AG04450 (cell line): Measurements from ENCODE around the gene WNK2. TPM values are rescaled to one million over a fixed set of nuclear protein-coding genes. Genes with fewer than 3 reads are reported as not detected.
"Not testable (repeated sequence)": the region's sequence is repeated elsewhere in the genome, so short reads cannot be mapped to it uniquely, and the experiment has no call there.

Experiments used
- CTCF ChIA-PET: fragments of 300-600, 350-600 bp; formaldehyde crosslinking; extraction: SDS; loops from one replicate; lab custom pipeline; 2022; ENCODE audit warnings: antibody characterized with exemption, inconsistent platforms; lab: Charles Lee
- POLR2A ChIA-PET: fragments of 350-600 bp; formaldehyde crosslinking; extraction: SDS; loops from one replicate; lab custom pipeline; 2021; ENCODE audit warnings: antibody characterized with exemption, inconsistent platforms; lab: Yijun Ruan, JAX
- DNase-seq: peaks from one replicate; pipeline ENCODE4 v3.0.0-alpha.2; 2011; ENCODE audit warnings: low read depth, low spot score
- H3K27ac ChIP-seq: one replicate; pipeline ENCODE4 v1.5.1; 2012; ENCODE audit warnings: low read depth, low read length, control low read depth
- H3K27me3 ChIP-seq: one replicate; pipeline ENCODE4 v1.6.0; 2012; ENCODE audit warnings: low read length; ENCODE audit not compliant: control insufficient read depth, insufficient read depth
- H3K4me3 ChIP-seq: 2 replicates; pipeline ENCODE4 v1.5.1; 2011; ENCODE audit warnings: mild to moderate bottlenecking, low read depth, low read length, control low read depth
- H3K9me3 ChIP-seq: 2 replicates; pipeline ENCODE4 v1.5.1; 2012; ENCODE audit warnings: low read length; ENCODE audit not compliant: control insufficient read depth, insufficient read depth
- CTCF ChIP-seq: IDR thresholded peaks from 2 replicates; pipeline ENCODE4 v1.5.1; 2011; ENCODE audit warnings: low read depth, low read length, control low read depth, inconsistent platforms
- polyA plus RNA-seq: library from polyadenylated mRNA; depleted of rRNA; stranded (reverse); fragments of >200 nt; gene quantifications from 2 replicates; pipeline ENCODE4 v1.2.3, GENCODE V29; 2011; rRNA removed

WNK2 gene
- polyA plus RNA-seq, 1 experiment, result not detected

- ChIA-PET POLR2A (no interaction called here), CTCF (no interaction called here)
- no peak for TF ChIP-seq CTCF
- Histone ChIP-seq H3K27me3 (no peaks in the 10 kb centered on the region), H3K27ac (no peak overlapping the region), H3K4me3 (no peak overlapping the region), H3K9me3 (no peaks in the 10 kb centered on the region)
- no peak for DNase-seq
Measured at GRCh38 chr9:93365427-93366118, 181.6 kb downstream of the WNK2 start.

- Histone ChIP-seq H3K4me3 (no peak overlapping the region), H3K27me3 (no peaks in the 10 kb centered on the region), H3K9me3 (no peaks in the 10 kb centered on the region), H3K27ac (no peak overlapping the region)
- POLR2A ChIA-PET, result no interaction called here
- DNase-seq, result no peak
- CTCF ChIA-PET, result no interaction called here
- no peak for TF ChIP-seq CTCF
Measured at GRCh38 chr9:93366119-93366447, 182.1 kb downstream of the WNK2 start.

DNA sequence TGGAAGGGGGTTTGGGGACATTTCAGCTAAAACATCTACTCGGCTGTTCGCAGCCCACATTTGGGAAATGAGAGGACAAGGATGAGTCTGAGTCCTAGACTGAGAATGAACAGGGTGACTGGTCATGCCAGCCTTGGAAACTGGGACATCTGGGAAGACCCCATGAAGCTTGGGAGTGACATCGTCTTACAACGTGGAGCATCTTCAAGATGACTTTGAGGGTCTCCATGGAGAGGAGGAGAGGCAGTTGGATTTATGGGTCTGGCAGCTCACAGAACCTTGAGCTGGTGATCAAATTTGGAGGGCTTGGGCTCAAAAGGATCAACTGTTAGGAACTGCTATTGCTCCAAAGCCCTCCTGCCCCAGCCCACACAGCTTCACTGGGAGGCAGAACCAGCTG lies 182.5 kb downstream of the WNK2 start:
- DNase-seq, H3K9me3 ChIP-seq, H3K27ac ChIP-seq, CTCF ChIA-PET, H3K27me3 ChIP-seq, H3K4me3 ChIP-seq, POLR2A ChIA-PET: not testable (repeated sequence)

DNA sequence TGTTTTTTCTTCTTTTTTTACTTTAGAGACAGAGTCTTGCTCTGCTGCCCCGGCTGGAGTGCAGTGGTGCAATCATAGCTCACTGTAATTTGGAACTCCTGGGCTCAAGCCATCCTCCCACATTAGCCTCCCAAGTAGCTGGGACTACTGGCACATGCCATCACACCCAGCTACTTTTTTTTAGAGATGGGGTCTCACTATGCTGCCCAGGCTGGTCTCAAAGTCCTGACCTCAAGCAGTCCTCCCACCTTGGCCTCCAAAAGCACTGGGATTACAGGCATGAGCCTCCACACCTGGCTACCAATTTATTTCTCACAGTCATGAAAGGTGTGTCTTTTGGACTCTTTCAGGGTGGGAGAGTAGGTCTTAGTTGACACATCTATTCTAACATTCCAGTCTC lies 184.5 kb downstream of the WNK2 start:
- no peak overlapping the region for H3K4me3 ChIP-seq
- no peaks in the 10 kb centered on the region for H3K27me3 ChIP-seq
- no peak for TF ChIP-seq CTCF
- no peak overlapping the region for H3K27ac ChIP-seq
- no peak for DNase-seq
- H3K9me3 ChIP-seq, result no peaks in the 10 kb centered on the region
- ChIA-PET CTCF (no interaction called here), POLR2A (no interaction called here)

GRCh38 chr9:93369686-93370085 lies 185.7 kb downstream of the WNK2 start:
- Histone ChIP-seq H3K4me3 (no peak overlapping the region), H3K27ac (no peak overlapping the region), H3K9me3 (no peaks in the 10 kb centered on the region), H3K27me3 (no peaks in the 10 kb centered on the region)
- TF ChIP-seq CTCF, result no peak
- no peak for DNase-seq
- POLR2A ChIA-PET, result no interaction called here
- CTCF ChIA-PET, result no interaction called here

Other genes with a start within 250 kb of the WNK2 start
- not detected in 2 replicates for gene FGD3, start 236.6 kb upstream of the WNK2 start, polyA plus RNA-seq
- gene SUSD3, start 125.4 kb upstream of the WNK2 start, polyA plus RNA-seq, result 1.4 and 1.8 TPM in 2 replicates
- 25.2 and 42.6 TPM in 2 replicates for gene CARD19, start 87.9 kb upstream of the WNK2 start, polyA plus RNA-seq
- gene NINJ1, start 49.9 kb upstream of the WNK2 start, polyA plus RNA-seq, result 26.8 and 47.4 TPM in 2 replicates